ENCODE measurements around the gene SURF6.

SURF6 gene

GRCh38 chr9:133309608-133310007 lies 26.4 kb downstream of the SURF6 start:
- DNase-seq (ENCODE audit: low read depth) = no peak
- no peak overlapping the region for H3K4me3 ChIP-seq (ENCODE audit: low read length)
- TF ChIP-seq, protein P1, sequence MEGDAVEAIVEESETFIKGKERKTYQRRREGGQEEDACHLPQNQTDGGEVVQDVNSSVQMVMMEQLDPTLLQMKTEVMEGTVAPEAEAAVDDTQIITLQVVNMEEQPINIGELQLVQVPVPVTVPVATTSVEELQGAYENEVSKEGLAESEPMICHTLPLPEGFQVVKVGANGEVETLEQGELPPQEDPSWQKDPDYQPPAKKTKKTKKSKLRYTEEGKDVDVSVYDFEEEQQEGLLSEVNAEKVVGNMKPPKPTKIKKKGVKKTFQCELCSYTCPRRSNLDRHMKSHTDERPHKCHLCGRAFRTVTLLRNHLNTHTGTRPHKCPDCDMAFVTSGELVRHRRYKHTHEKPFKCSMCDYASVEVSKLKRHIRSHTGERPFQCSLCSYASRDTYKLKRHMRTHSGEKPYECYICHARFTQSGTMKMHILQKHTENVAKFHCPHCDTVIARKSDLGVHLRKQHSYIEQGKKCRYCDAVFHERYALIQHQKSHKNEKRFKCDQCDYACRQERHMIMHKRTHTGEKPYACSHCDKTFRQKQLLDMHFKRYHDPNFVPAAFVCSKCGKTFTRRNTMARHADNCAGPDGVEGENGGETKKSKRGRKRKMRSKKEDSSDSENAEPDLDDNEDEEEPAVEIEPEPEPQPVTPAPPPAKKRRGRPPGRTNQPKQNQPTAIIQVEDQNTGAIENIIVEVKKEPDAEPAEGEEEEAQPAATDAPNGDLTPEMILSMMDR (IDR thresholded peaks at IDR 0.05; ENCODE audit: insufficient read depth, low read depth, low read length, missing control alignments) = no peak

- DNase-seq (ENCODE audit: low read depth) = no peak
- H3K4me3 ChIP-seq (ENCODE audit: low read length) = no peak overlapping the region
- TF ChIP-seq, protein P1 (IDR thresholded peaks at IDR 0.05; ENCODE audit: insufficient read depth, low read depth, low read length, missing control alignments) = no peak
Measured at GRCh38 chr9:133307301-133307700, 28.7 kb downstream of the SURF6 start.

GRCh38 chr9:133306242-133307204 lies 29.5 kb downstream of the SURF6 start:
- TF ChIP-seq, protein P1 (IDR thresholded peaks at IDR 0.05; ENCODE audit: insufficient read depth, low read depth, low read length, missing control alignments) = no peak

GRCh38 chr9:133305731-133306130 lies 30.3 kb downstream of the SURF6 start:
- H3K4me3 ChIP-seq (ENCODE audit: low read length) = no peak overlapping the region
- DNase-seq (ENCODE audit: low read depth) = no peak
- TF ChIP-seq, protein P1 (IDR thresholded peaks at IDR 0.05; ENCODE audit: insufficient read depth, low read depth, low read length, missing control alignments) = no peak

More at GRCh38 chr9:133306242-133307204, 29.5 kb downstream of the SURF6 start:
- H3K4me3 ChIP-seq (ENCODE audit: low read length) = no peak overlapping the region
- no peak for DNase-seq (ENCODE audit: low read depth)

GRCh38 chr9:133304477-133305377 lies 31.3 kb downstream of the SURF6 start:
- DNase-seq (ENCODE audit: low read depth) = no peak
- TF ChIP-seq, protein P1 (IDR thresholded peaks at IDR 0.05; ENCODE audit: insufficient read depth, low read depth, low read length, missing control alignments) = no peak
- no peak overlapping the region for H3K4me3 ChIP-seq (ENCODE audit: low read length)

- no peak overlapping the region for H3K4me3 ChIP-seq (ENCODE audit: low read length)
- TF ChIP-seq, protein P1 (IDR thresholded peaks at IDR 0.05; ENCODE audit: insufficient read depth, low read depth, low read length, missing control alignments) = no peak
- no peak for DNase-seq (ENCODE audit: low read depth)
Measured at GRCh38 chr9:133304158-133304470, 31.9 kb downstream of the SURF6 start.

All from epithelial cell of esophagus (primary cell).